HCT116 (cell line): Measurements from ENCODE around the gene SIPA1L3. TPM values are rescaled to one million over a fixed set of nuclear protein-coding genes. Genes with fewer than 3 reads are reported as not detected.

Experiments used
- ATAC-seq: fragments of 200-7000 bp; cut with Tn5 transposase; 2 replicates; pipeline ENCODE4 v1.9.1; 2020; ENCODE audit warnings: mild to moderate bottlenecking, moderate library complexity
- BruUV-seq: library from RNA; stranded (reverse); fragments of 400-500 nt; replicated peaks from 2 replicates; lab custom pipeline; 2021; lab: Mats Ljungman, UMichigan
- CTCF ChIA-PET: fragments of 300-600 bp; sonication (Branson Sonifier 250); formaldehyde crosslinking; loops from one replicate; lab custom pipeline; 2021; ENCODE audit warnings: antibody characterized with exemption; lab: Charles Lee
- POLR2A ChIA-PET: fragments of 300-600, 350-600 bp; sonication (Branson Sonifier 250); formaldehyde crosslinking; loops from one replicate; lab custom pipeline; 2021; ENCODE audit warnings: antibody characterized with exemption; lab: Charles Lee
- RAD21 ChIA-PET, 2 experiments: fragments of 300-600 bp; sonication (Branson Sonifier 250); formaldehyde crosslinking; loops; one replicate each; lab custom pipeline; 2023; ENCODE audit warnings: low total read pairs in 2 of 2; ENCODE audit not compliant: uncharacterized antibody in 2 of 2, unreplicated experiment in 2 of 2, low non-redundant PET in 1 of 2; lab: Charles Lee
- DNase-seq: peaks from one replicate; pipeline ENCODE4 v3.0.0-alpha.2; 2010; ENCODE audit warnings: low read depth, low spot score
- H2AFZ ChIP-seq: fragments of 200-600 bp; shearing (Covaris generic), sonication (generic); 2 replicates; pipeline ENCODE4 v1.6.1; 2017; ENCODE audit warnings: low read depth, mixed run types, mixed read lengths, antibody characterized with exemption, low read length; ENCODE audit not compliant: poor library complexity, severe bottlenecking
- H3K27ac ChIP-seq: 2 replicates; pipeline ENCODE4 v1.5.1; 2012; ENCODE audit warnings: low read depth, low read length
- H3K27me3 ChIP-seq: fragments of 200-600 bp; sonication (generic); 2 replicates; pipeline ENCODE4 v1.6.1; 2016; ENCODE audit warnings: mixed run types, low read length, mixed read lengths; ENCODE audit not compliant: insufficient read depth
- H3K36me3 ChIP-seq, 2 experiments: fragments of 200-500 bp in 1 of 2; fragments of 200-600 bp in 1 of 2; sonication (Bioruptor generic) in 1 of 2; sonication (generic) in 1 of 2; 2 replicates each; pipeline versions ENCODE4 v1.5.1 to v1.6.1; 2014 to 2016; ENCODE audit warnings: low read length in 2 of 2, inconsistent platforms in 1 of 2, mixed read lengths in 1 of 2, mixed run types in 1 of 2; ENCODE audit not compliant: insufficient read depth in 2 of 2, control insufficient read depth in 1 of 2
- H3K4me1 ChIP-seq, 2 experiments: fragments of 200-600 bp in 1 of 2; sonication (generic) in 1 of 2; 2 replicates each; pipeline versions ENCODE4 v1.5.1 to v1.6.1; 2012 to 2017; ENCODE audit warnings: low read length in 2 of 2, inconsistent platforms in 1 of 2, mild to moderate bottlenecking in 1 of 2, mixed read lengths in 1 of 2, mixed run types in 1 of 2, moderate library complexity in 1 of 2; ENCODE audit not compliant: insufficient read depth in 2 of 2, control insufficient read depth in 1 of 2
- H3K4me2 ChIP-seq: fragments of 200-600 bp; sonication (generic); 2 replicates; pipeline ENCODE4 v1.6.1; 2017; ENCODE audit warnings: mixed run types, low read length, mixed read lengths
- H3K4me3 ChIP-seq, 2 experiments: fragments of 200-600 bp in 1 of 2; sonication (generic) in 1 of 2; replicated peaks in 1 of 2; 2 replicates each; pipeline ENCODE4 v1.5.1; 2011 to 2016; ENCODE audit warnings: low read length in 2 of 2, control low read depth in 1 of 2, low read depth in 1 of 2, mild to moderate bottlenecking in 1 of 2, mixed read lengths in 1 of 2, mixed run types in 1 of 2
- H3K79me2 ChIP-seq: fragments of 200-600 bp; sonication (generic); 2 replicates; pipeline ENCODE4 v1.6.1; 2017; ENCODE audit warnings: mild to moderate bottlenecking, mixed run types, low read length, moderate library complexity, mixed read lengths; ENCODE audit not compliant: insufficient read depth
- H3K9ac ChIP-seq: fragments of 200-600 bp; sonication (generic); 2 replicates; pipeline ENCODE4 v1.6.1; 2016; ENCODE audit warnings: low read length, mixed read lengths
- H3K9me2 ChIP-seq: fragments of 200-600 bp; sonication (generic), shearing (Covaris generic); 2 replicates; pipeline ENCODE4 v1.6.1; 2017; ENCODE audit warnings: mixed run types, mild to moderate bottlenecking, moderate library complexity; ENCODE audit not compliant: insufficient read depth
- H3K9me3 ChIP-seq, 2 experiments: fragments of 200-500 bp in 1 of 2; fragments of 200-600 bp in 1 of 2; sonication (Bioruptor generic) in 1 of 2; sonication (generic) in 1 of 2; 2 replicates each; pipeline ENCODE4 v1.6.1; 2014 to 2017; ENCODE audit warnings: low read length in 2 of 2, mixed read lengths in 2 of 2, inconsistent platforms in 1 of 2, low read depth in 1 of 2, mild to moderate bottlenecking in 1 of 2, mixed run types in 1 of 2, moderate library complexity in 1 of 2; ENCODE audit not compliant: control insufficient read depth in 1 of 2, insufficient read depth in 1 of 2
- H4K20me1 ChIP-seq: fragments of 200-600 bp; sonication (generic), shearing (Covaris generic); 2 replicates; pipeline ENCODE4 v1.6.1; 2017; ENCODE audit warnings: mixed run types, mild to moderate bottlenecking, moderate library complexity; ENCODE audit not compliant: insufficient read depth
- CBX3 ChIP-seq: IDR thresholded peaks from 2 replicates; pipeline ENCODE4 v1.6.1; 2012; ENCODE audit warnings: low read depth
- CEBPB ChIP-seq: IDR thresholded peaks from 2 replicates; pipeline ENCODE4 v1.6.1; 2012; ENCODE audit warnings: low read depth
- ELF1 ChIP-seq: IDR thresholded peaks from 2 replicates; pipeline ENCODE4 v1.6.1; 2012; ENCODE audit warnings: low read depth, borderline replicate concordance
- EZH2 ChIP-seq: fragments of 200-600 bp; sonication (generic); IDR thresholded peaks from 2 replicates; pipeline ENCODE4 v1.6.1; 2017; ENCODE audit warnings: antibody characterized with exemption, mixed run types
- EZH2phosphoT487 ChIP-seq: fragments of 200-600 bp; IDR thresholded peaks from 2 replicates; pipeline ENCODE4 v1.6.1; 2018; ENCODE audit warnings: antibody characterized with exemption, borderline replicate concordance
- JUND ChIP-seq: IDR thresholded peaks from 2 replicates; pipeline ENCODE4 v1.6.1; 2012
- POLR2AphosphoS5 ChIP-seq: IDR thresholded peaks from 2 replicates; pipeline ENCODE4 v1.6.1; 2011; ENCODE audit warnings: mild to moderate bottlenecking, low read depth, low read length, moderate library complexity
- RAD21 ChIP-seq: IDR thresholded peaks from 2 replicates; pipeline ENCODE4 v1.6.1; 2012; ENCODE audit warnings: low read depth, mild to moderate bottlenecking
- SP1 ChIP-seq: IDR thresholded peaks from 2 replicates; pipeline ENCODE4 v1.6.1; 2012; ENCODE audit warnings: low read depth
- YY1 ChIP-seq: IDR thresholded peaks from 2 replicates; pipeline ENCODE4 v1.6.1; 2011; ENCODE audit warnings: low read length, low read depth, moderate library complexity, mild to moderate bottlenecking; ENCODE audit not compliant: insufficient replicate concordance; ENCODE audit errors: extremely low read depth
- ZFX ChIP-seq: fragments of 450-650 bp; IDR thresholded peaks from 2 replicates; pipeline ENCODE4 v1.6.1; 2017
- ZNF274 ChIP-seq: fragments of 200-500 bp; sonication (Bioruptor generic); IDR thresholded peaks from 2 replicates; pipeline ENCODE4 v1.6.1; 2014; ENCODE audit warnings: mild to moderate bottlenecking, low read depth, low read length, inconsistent platforms
- intact Hi-C: fragments of 100-400 bp; cut with micrococcal nuclease; formaldehyde crosslinking; loops from 2 replicates; pipeline ENCODE4 v1.10.0; 2022
- total RNA-seq: library from RNA; stranded (reverse); gene quantifications from one replicate; pipeline ENCODE4 v1.2.1, GENCODE V29; 2021; ENCODE audit not compliant: unreplicated experiment
- TF ChIP-seq, protein P1 (sequence below): IDR thresholded peaks from 2 replicates; pipeline ENCODE4 v1.6.1; 2011; ENCODE audit warnings: mild to moderate bottlenecking, low read length, moderate library complexity; ENCODE audit not compliant: insufficient replicate concordance; ENCODE audit errors: extremely low read depth
- TF ChIP-seq, protein P2 (sequence below): IDR thresholded peaks from 2 replicates; pipeline ENCODE4 v1.6.1; 2012; ENCODE audit warnings: low read depth
- TF ChIP-seq, protein P3 (sequence below): IDR thresholded peaks from 2 replicates; pipeline ENCODE4 v1.6.1; 2012
- TF ChIP-seq, protein P4 (sequence below): IDR thresholded peaks from 2 replicates; pipeline ENCODE4 v1.6.1; 2012

The SIPA1L3 gene
- total RNA-seq, 1 experiment from 2014 or later = 41.8 TPM

DNA sequence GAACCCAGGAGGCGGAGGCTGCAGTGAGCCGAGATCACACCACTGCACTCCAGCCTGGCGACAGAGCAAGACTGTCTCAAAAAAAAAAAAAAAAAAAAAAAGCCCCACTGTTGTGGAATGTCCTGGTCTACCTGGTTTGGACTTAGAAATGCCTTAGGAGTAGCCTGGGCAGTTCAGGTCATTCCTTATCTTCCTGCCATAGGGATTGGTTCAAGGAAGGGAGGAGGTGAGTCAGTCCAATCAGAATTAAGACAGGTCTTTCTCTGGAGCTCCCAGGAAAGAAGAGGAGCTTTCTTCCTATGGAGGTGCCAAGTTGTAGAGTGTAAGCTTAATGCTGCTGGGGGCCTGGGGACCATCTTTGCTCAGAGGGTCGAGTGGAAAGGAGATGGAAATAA, 44.8 kb downstream of the SIPA1L3 start (continued):
- TF ChIP-seq, protein P1, sequence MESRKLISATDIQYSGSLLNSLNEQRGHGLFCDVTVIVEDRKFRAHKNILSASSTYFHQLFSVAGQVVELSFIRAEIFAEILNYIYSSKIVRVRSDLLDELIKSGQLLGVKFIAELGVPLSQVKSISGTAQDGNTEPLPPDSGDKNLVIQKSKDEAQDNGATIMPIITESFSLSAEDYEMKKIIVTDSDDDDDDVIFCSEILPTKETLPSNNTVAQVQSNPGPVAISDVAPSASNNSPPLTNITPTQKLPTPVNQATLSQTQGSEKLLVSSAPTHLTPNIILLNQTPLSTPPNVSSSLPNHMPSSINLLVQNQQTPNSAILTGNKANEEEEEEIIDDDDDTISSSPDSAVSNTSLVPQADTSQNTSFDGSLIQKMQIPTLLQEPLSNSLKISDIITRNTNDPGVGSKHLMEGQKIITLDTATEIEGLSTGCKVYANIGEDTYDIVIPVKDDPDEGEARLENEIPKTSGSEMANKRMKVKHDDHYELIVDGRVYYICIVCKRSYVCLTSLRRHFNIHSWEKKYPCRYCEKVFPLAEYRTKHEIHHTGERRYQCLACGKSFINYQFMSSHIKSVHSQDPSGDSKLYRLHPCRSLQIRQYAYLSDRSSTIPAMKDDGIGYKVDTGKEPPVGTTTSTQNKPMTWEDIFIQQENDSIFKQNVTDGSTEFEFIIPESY = no peak
- no peak for TF ChIP-seq EZH2phosphoT487
- TF ChIP-seq SP1 = no peak

DNA sequence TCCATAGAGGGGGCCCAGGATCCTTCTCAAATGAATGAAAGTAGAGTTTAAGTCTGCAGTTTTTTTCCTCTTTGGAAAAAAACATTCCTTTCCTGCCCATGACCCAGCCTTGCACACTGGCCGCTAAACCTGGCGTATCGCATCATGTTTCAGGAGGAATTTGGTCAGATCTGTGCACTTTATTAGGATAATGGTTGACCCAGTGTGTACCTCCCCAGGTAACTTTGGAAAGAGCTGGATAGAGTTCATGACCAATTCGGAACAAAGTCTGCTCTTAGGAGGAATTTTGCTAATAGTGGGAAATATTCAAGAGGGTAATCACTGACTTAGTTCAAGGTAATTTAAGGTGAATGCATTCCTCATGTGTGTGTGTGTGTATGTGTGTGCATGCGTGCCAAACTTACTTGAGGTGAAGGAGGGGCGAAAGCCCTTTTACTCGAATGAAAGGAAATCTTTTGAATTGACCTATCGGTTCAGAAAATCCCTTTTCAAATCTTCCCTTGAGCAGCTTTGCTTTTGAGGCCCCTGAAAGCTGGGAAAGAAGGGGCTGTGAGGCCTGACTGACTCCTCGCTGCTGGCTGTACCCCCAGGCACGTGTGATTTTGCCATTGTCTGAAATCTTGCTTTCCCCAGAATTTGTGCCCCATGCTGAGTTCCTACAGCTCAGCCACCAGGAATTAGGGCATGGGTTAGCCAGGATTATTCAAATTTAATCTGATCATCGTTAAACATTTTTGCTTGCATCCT, 46.3 kb downstream of the SIPA1L3 start:
- H3K9me2 ChIP-seq = no peaks in the 10 kb centered on the region
- H4K20me1 ChIP-seq = no peaks in the 10 kb centered on the region; the same call in 1 of the 2 replicates
- ATAC-seq (no peak), DNase-seq (no peak)
- peaks cover 80% of the 10 kb centered on the region for H3K79me2 ChIP-seq
- H3K4me1 ChIP-seq = peaks cover 0 to 12% of the 10 kb centered on the region in 2 experiments; a peak in 1 of 4 replicates
- H3K36me3 ChIP-seq = no peaks in the 10 kb centered on the region
- H2AFZ ChIP-seq = no peak overlapping the region
- H3K9me3 ChIP-seq = no peaks in the 10 kb centered on the region
- no peaks in the 10 kb centered on the region for H3K27me3 ChIP-seq
- no peak overlapping the region for H3K4me2 ChIP-seq
- ChIA-PET RAD21 (no interaction called here), POLR2A (interaction anchor here (0.6 kb wide), 1 partner anchor 344 kb away, joined by 3 read pairs; no protein-coding TSS in a partner anchor), CTCF (no interaction called here)
- no peak overlapping the region for H3K4me3 ChIP-seq
- no peak overlapping the region for H3K27ac ChIP-seq
- intact Hi-C loops = no loop called here
- no peak overlapping the region for H3K9ac ChIP-seq
- no TSS peak for BruUV-seq
- TF ChIP-seq CBX3 = no peak
- no peak for TF ChIP-seq ZFX
- TF ChIP-seq, protein P2, sequence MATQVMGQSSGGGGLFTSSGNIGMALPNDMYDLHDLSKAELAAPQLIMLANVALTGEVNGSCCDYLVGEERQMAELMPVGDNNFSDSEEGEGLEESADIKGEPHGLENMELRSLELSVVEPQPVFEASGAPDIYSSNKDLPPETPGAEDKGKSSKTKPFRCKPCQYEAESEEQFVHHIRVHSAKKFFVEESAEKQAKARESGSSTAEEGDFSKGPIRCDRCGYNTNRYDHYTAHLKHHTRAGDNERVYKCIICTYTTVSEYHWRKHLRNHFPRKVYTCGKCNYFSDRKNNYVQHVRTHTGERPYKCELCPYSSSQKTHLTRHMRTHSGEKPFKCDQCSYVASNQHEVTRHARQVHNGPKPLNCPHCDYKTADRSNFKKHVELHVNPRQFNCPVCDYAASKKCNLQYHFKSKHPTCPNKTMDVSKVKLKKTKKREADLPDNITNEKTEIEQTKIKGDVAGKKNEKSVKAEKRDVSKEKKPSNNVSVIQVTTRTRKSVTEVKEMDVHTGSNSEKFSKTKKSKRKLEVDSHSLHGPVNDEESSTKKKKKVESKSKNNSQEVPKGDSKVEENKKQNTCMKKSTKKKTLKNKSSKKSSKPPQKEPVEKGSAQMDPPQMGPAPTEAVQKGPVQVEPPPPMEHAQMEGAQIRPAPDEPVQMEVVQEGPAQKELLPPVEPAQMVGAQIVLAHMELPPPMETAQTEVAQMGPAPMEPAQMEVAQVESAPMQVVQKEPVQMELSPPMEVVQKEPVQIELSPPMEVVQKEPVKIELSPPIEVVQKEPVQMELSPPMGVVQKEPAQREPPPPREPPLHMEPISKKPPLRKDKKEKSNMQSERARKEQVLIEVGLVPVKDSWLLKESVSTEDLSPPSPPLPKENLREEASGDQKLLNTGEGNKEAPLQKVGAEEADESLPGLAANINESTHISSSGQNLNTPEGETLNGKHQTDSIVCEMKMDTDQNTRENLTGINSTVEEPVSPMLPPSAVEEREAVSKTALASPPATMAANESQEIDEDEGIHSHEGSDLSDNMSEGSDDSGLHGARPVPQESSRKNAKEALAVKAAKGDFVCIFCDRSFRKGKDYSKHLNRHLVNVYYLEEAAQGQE = no peak
- no peak for TF ChIP-seq YY1
- TF ChIP-seq, protein P3, sequence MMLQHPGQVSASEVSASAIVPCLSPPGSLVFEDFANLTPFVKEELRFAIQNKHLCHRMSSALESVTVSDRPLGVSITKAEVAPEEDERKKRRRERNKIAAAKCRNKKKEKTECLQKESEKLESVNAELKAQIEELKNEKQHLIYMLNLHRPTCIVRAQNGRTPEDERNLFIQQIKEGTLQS = no peak
- TF ChIP-seq RAD21 = no peak
- no peak for TF ChIP-seq JUND
- TF ChIP-seq ZNF274 = no peak
- no peak for TF ChIP-seq SP1
- TF ChIP-seq, protein P4, sequence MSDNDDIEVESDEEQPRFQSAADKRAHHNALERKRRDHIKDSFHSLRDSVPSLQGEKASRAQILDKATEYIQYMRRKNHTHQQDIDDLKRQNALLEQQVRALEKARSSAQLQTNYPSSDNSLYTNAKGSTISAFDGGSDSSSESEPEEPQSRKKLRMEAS = no peak
- TF ChIP-seq EZH2 = no peak
- no peak for TF ChIP-seq ELF1
- no peak for TF ChIP-seq CEBPB
- TF ChIP-seq POLR2AphosphoS5 = no peak
- TF ChIP-seq, protein P1 = no peak
